ENCODE results near the gene GNAS.

GRCh38 chr20:58875111-58875510 lies 22.6 kb downstream of the GNAS start:
- TF ChIP-seq CTCF (IDR thresholded peaks at IDR 0.05) (no peak), POLR2A (IDR thresholded peaks at IDR 0.05) (no peak)

All from esophagus squamous epithelium (tissue), 4 donors.